Body of pancreas (tissue), 4 donors: ENCODE results near the gene TEAD1.

Experiments
- CTCF ChIP-seq, 7 experiments: fragments of 450-650 bp in 4 of 7; fragments of 200-600 bp in 3 of 7; sonication (generic) in 3 of 7; IDR thresholded peaks; one replicate each; pipeline ENCODE4 v1.5.1; 2016 to 2019; ENCODE audit warnings: antibody characterized with exemption in 7 of 7
- POLR2A ChIP-seq, 3 donors: fragments of 450-650 bp; IDR thresholded peaks; one replicate each; pipeline ENCODE4 v1.6.1; 2016; ENCODE audit warnings: antibody characterized with exemption in 3 of 3, mild to moderate bottlenecking in 2 of 3

GRCh38 chr11:12841946-12842630 lies 167.9 kb downstream of the TEAD1 start:
- TF ChIP-seq POLR2A (IDR thresholded peaks at IDR 0.05) (no peak), CTCF (IDR thresholded peaks at IDR 0.05) (no peak)
